ENCODE results near the gene G3BP1.

GRCh38 chr5:151751091-151751490, 20.7 kb upstream of the G3BP1 start:
- TF ChIP-seq CTCF (IDR thresholded peaks at IDR 0.05) = no peak
- no peak for TF ChIP-seq POLR2A (IDR thresholded peaks at IDR 0.05)

All from thyroid gland (tissue), 4 donors.